GM19035 (cell line): Measurements from ENCODE around the gene PRR3.
"Not testable (repeated sequence)": the region's sequence is repeated elsewhere in the genome, so short reads cannot be mapped to it uniquely, and the experiment has no call there.

Source experiments
- ATAC-seq: cut with Tn5 transposase; IDR thresholded peaks from one replicate; pipeline ENCODE4 v1.9.1; 2021; ENCODE audit not compliant: unreplicated experiment

Gene PRR3

GRCh38 chr6:30570263-30570662 is 13.2 kb downstream of the PRR3 start:
- no peak for ATAC-seq

DNA sequence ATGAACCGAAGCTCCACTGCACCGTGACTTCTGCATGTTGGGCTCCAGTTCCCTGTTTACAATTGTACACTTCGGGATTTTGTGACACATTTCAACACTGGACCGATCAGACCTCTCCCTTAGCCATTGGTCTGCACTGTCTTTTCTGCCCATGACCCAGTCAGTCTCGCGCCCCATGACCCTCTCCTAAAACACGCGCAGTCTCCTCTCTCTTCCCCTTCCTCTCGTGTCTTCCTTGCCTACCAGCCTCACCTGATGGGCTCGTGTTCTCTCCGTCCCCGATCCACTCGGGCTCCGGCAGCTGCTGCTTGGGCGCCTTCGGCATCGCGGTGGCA is 13.6 kb downstream of the PRR3 start:
- ATAC-seq = peak; percentile 12

DNA sequence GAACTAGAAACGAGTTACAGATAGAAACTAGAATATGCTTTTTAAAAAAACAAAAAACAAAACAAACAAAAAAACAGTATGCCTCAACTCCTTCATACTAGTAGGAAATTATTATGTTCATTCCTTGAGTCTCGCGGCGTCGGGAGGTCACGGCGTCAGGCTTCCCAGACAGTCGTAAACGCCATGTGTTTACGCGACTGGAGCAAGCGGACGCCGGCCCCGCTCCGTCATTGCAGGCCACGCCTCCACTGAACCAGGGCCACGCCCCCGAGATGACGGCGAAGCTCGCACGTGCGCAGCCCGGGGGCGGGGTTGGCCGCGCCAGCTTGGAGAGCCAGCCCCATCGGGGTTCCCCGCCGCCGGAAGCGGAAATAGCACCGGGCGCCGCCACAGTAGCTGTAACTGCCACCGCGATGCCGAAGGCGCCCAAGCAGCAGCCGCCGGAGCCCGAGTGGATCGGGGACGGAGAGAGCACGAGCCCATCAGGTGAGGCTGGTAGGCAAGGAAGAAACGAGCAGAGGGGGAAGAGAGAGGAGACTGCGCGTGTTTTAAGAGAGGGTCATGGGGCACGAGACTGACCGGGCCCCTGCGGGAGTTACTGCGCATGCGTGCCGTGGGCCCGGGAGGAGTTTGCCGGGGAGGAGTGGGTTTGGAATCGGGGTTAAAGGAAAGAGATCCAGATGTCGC is 14.1 kb downstream of the PRR3 start, which contains the start of gene ABCF1:
Gene ABCF1, plus strand, starts transcription at position 368 of the 687 bp plus-strand sequence. Its CDS starts 46 bp downstream, at position 414.
- ATAC-seq = peak; percentile 93

GRCh38 chr6:30571762-30572082 is 14.6 kb downstream of the PRR3 start:
- no peak for ATAC-seq

GRCh38 chr6:30572148-30572547 is 15.1 kb downstream of the PRR3 start:
- no peak for ATAC-seq

DNA sequence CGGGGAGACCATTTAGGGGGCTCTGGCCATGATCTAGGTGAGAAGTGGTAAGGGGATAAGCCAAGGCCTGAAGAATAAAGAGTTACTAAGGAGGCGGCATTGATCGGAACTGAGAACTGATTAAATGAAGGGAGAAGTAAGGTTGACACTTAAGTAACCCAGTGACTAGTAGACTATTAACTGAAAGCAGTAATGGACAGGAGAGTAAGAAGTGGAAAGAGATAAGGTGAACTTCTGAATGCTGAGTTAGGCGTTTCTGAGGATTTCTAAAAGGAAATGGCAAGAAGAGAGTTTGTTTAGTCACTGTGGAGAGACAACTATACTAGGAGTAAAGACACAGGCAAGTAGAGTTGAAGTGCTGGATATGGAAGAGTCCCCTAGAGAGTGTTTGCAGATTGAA is 16.0 kb downstream of the PRR3 start:
- no peak for ATAC-seq

- no peak for ATAC-seq
Measured at GRCh38 chr6:30578051-30578450, 21.0 kb downstream of the PRR3 start.

DNA sequence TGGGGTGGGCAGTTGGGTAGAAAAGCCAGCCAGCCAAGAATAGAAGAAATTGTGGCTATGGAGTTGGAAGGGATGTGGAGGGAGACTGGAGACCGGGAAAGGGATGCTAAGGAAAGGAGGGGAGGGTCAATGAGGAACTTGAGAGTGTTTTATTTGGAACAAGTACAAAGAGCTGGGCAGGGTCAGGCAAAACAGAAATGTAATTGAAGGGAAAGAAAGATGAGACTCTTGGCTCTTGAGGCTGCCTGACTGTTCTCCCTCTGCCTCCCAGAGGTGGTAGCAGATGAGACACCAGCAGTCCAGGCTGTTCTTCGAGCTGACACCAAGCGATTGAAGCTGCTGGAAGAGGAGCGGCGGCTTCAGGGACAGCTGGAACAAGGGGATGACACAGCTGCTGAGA is 26.8 kb downstream of the PRR3 start:
- ATAC-seq = no peak

GRCh38 chr6:30589754-30590358 is 32.8 kb downstream of the PRR3 start:
- ATAC-seq = no peak

GRCh38 chr6:30590509-30590908 is 33.4 kb downstream of the PRR3 start:
- no peak for ATAC-seq

GRCh38 chr6:30591008-30591407 is 33.9 kb downstream of the PRR3 start:
- no peak for ATAC-seq

GRCh38 chr6:30592287-30592686 is 35.2 kb downstream of the PRR3 start:
- no peak for ATAC-seq

DNA sequence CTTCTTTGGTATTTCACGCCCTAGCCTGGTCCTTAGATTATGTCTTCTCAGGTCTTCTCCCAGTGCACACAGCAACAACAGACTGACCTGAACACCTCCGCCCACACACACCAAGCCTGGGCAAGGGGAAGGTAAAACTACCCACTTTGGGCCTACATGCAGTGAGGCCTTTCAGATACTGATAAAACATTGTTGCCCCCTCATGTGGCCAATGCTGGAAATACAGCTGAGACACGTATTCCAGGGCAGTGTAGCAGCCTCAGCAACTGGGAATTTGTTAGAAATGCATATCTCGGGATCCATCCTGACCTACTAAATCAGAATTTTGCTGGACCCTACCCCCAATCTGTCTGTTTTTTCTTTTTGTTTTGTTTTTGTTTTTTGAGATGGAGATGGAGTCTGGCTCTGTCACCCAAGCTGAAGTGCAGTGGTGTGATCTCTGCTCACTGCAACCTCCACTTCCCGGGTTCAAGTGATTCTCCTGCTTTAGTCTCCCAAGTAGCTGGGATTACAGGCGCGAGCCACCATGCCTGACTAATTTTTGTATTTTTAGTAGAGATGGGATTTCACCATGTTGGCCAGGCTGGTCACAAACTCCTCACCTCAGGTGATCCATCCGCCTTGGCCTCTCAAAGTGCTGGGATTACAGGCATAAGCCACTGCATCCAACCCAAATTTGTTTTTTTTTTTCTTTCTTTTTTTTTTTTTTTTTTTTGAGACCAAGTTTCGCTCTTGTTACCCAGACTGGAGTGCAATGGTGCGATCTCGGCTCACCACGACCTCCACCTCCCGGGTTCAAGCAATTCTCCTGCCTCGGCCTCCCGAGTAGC is 40.4 kb downstream of the PRR3 start:
- not testable (repeated sequence) for ATAC-seq

GRCh38 chr6:30598912-30599624 is 42.0 kb downstream of the PRR3 start:
- ATAC-seq = no peak

- no peak for ATAC-seq
Measured at GRCh38 chr6:30599625-30600324, 42.7 kb downstream of the PRR3 start.

- ATAC-seq = no peak
Measured at GRCh38 chr6:30600451-30600961, 43.4 kb downstream of the PRR3 start.

DNA sequence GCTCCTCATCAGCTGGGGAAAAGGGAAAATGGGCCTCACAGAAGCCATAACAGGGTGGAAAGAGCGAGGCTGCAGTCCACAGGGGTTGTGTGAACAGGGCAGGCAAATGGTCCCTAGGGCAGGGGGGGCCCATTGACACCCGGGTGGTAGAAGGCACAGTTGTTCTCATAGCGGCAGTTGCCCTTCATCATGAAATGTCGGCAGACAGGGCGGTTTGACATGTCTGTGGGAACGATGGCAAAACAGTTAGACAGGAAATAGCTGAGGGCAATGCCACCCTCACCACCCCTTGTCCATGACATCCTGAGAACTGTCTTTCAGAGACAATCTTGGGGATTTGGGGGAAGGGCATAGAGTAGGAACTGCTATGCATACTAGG is 44.3 kb downstream of the PRR3 start:
- no peak for ATAC-seq

GRCh38 chr6:30601815-30602641 is 44.9 kb downstream of the PRR3 start:
- no peak for ATAC-seq

DNA sequence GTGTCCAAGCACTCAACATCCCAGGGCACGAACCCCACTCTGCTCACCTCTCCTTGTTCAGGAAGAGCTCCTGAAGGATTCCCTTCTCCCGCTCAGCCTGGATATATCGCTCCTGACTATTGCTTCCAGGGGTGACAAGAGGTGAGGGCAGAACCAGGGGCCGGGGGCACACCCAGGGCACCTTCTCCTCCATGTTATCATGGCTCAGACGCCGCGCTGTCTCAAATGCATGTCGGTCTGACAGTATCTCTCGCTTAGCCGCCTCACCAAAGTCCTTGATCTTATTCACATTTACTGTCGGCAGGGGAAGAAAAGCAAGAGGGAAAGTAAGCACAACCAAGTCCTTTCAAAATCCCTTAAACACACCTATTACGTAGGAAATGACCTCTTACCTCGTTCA is 46.9 kb downstream of the PRR3 start:
- no peak for ATAC-seq

GRCh38 chr6:30610065-30610464 is 53.0 kb downstream of the PRR3 start:
- ATAC-seq = no peak
